Colonic mucosa (tissue), 4 donors: Measurements from ENCODE around the gene GPR108. TPM values are rescaled to one million over a fixed set of nuclear protein-coding genes. Genes with fewer than 3 reads are reported as not detected.
A peak's percentile ranks its signal among the peaks of the same experiment; 100 is the strongest.

ENCODE experiments used
- DNase-seq: peaks from one replicate; pipeline ENCODE4 v3.0.0-alpha.2; 2020
- H3K27ac ChIP-seq: fragments of 200-600 bp; one replicate; pipeline ENCODE4 v1.8.0; 2021
- H3K27me3 ChIP-seq: fragments of 200-600 bp; one replicate; pipeline ENCODE4 v1.8.0; 2021
- H3K36me3 ChIP-seq: fragments of 200-600 bp; one replicate; pipeline ENCODE4 v1.8.0; 2021
- H3K4me1 ChIP-seq: fragments of 200-600 bp; one replicate; pipeline ENCODE4 v1.8.0; 2021; ENCODE audit warnings: mild to moderate bottlenecking
- H3K4me3 ChIP-seq: fragments of 200-600 bp; one replicate; pipeline ENCODE4 v1.8.0; 2021
- H3K9ac ChIP-seq, 2 donors: one replicate each; pipeline ENCODE4 v1.7.0; 2013; ENCODE audit warnings: control low read depth in 2 of 2, low read depth in 2 of 2, low read length in 2 of 2
- H3K9me3 ChIP-seq: fragments of 200-600 bp; one replicate; pipeline ENCODE4 v1.8.0; 2021
- intact Hi-C: fragments of 100-400 bp; cut with DNase I; formaldehyde crosslinking; loops from one replicate; pipeline ENCODE4 v1.14.1; 2022
- total RNA-seq, 2 donors: library from RNA; stranded (reverse); fragmentation: NEBNext Ultra II Directional in 1 of 2; extraction: Animal tissue kit (Norgen Biotek cat#: 25700) in 1 of 2; gene quantifications; one replicate each; pipeline ENCODE4 v1.2.1, GENCODE V29; 2021
- TF ChIP-seq, protein P1 (sequence below): fragments of 200-600 bp; IDR thresholded peaks from one replicate; pipeline ENCODE4 v1.8.0; 2022; ENCODE audit warnings: antibody characterized with exemption, mild to moderate bottlenecking
- donor health status: healthy.
- donor health status: DM: no; HTN: no; CAD: no.
- donor health status: DM: no; HTN: no; CAD: no.

The GPR108 gene
- total RNA-seq, 2 donors from 2014 or later, result 92.0 to 109 TPM

DNA sequence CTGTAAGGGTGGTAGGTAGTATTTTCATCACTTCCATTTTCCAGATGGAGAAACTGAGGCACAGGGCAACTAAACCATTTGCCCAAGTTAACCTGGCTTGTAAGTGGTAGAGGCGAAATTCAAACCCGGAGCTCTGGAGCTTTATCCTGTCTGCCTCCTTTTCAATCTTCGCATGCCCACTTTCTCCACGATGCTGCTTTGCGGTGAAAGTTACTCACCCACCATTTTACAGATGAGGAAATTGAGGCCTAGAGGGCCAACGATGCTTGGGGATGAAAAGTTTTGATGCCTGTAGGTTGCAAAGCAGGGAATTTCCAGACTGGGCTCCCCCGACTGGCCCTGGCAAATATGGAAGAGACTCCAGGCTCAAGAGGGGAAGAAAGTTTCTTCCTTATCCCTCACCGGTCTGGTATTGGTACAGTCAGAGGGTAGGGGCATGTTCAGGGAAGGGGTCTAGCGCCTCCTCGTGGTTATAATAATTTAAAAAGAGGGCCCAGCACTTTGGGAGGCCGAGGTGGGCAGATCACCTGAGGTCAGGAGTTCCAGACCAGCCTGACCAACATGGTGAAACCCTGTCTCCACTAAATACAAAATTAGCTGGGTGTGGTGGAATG, 31.7 kb upstream of the GPR108 start:
- TF ChIP-seq, protein P1, sequence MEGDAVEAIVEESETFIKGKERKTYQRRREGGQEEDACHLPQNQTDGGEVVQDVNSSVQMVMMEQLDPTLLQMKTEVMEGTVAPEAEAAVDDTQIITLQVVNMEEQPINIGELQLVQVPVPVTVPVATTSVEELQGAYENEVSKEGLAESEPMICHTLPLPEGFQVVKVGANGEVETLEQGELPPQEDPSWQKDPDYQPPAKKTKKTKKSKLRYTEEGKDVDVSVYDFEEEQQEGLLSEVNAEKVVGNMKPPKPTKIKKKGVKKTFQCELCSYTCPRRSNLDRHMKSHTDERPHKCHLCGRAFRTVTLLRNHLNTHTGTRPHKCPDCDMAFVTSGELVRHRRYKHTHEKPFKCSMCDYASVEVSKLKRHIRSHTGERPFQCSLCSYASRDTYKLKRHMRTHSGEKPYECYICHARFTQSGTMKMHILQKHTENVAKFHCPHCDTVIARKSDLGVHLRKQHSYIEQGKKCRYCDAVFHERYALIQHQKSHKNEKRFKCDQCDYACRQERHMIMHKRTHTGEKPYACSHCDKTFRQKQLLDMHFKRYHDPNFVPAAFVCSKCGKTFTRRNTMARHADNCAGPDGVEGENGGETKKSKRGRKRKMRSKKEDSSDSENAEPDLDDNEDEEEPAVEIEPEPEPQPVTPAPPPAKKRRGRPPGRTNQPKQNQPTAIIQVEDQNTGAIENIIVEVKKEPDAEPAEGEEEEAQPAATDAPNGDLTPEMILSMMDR, result peak; percentile 43
- no peaks in the 10 kb centered on the region for H3K9me3 ChIP-seq
- H3K27me3 ChIP-seq, result no peaks in the 10 kb centered on the region
- no peak overlapping the region for H3K27ac ChIP-seq
- DNase-seq, result no peak
- H3K9ac ChIP-seq, result no peak overlapping the region
- no peaks in the 10 kb centered on the region for H3K4me1 ChIP-seq
- H3K36me3 ChIP-seq, result no peaks in the 10 kb centered on the region
- intact Hi-C loops, result no loop called here
- no peak overlapping the region for H3K4me3 ChIP-seq

DNA sequence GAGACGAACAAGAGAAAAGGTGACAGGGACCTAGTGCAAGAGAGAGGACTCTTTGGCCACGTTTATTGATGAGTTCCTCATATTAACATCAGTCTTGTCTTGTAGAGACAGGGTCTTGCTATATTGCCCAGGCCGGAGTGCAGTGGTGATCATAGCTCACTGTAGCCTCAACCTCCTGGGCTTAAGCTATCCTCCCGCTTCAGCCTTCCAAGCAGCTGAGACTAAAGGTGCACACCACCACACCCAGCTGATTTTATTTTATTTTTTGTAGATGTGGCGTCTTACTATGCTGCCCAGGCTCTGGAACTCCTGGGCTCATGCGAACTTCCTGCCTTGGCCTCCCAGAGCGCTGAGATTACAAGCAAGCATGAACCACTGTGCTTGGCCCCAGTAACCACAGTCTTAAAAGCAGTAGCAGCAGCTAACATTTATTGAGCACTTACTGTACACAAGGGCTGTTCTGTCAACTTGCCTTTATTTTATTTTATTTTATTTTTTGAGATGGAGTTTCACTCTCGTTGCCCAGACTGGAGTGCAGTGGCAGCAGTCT, 30.9 kb upstream of the GPR108 start:
- intact Hi-C loops, result no loop called here
- no peak for DNase-seq
- Histone ChIP-seq H3K9me3 (no peaks in the 10 kb centered on the region), H3K36me3 (no peaks in the 10 kb centered on the region), H3K4me1 (no peaks in the 10 kb centered on the region), H3K9ac (peak overlapping the region in 1 of 2 donors; percentile 98), H3K27ac (peak overlapping the region; percentile 82), H3K4me3 (peak overlapping the region; percentile 37), H3K27me3 (no peaks in the 10 kb centered on the region)
- TF ChIP-seq, protein P1, result no peak

DNA sequence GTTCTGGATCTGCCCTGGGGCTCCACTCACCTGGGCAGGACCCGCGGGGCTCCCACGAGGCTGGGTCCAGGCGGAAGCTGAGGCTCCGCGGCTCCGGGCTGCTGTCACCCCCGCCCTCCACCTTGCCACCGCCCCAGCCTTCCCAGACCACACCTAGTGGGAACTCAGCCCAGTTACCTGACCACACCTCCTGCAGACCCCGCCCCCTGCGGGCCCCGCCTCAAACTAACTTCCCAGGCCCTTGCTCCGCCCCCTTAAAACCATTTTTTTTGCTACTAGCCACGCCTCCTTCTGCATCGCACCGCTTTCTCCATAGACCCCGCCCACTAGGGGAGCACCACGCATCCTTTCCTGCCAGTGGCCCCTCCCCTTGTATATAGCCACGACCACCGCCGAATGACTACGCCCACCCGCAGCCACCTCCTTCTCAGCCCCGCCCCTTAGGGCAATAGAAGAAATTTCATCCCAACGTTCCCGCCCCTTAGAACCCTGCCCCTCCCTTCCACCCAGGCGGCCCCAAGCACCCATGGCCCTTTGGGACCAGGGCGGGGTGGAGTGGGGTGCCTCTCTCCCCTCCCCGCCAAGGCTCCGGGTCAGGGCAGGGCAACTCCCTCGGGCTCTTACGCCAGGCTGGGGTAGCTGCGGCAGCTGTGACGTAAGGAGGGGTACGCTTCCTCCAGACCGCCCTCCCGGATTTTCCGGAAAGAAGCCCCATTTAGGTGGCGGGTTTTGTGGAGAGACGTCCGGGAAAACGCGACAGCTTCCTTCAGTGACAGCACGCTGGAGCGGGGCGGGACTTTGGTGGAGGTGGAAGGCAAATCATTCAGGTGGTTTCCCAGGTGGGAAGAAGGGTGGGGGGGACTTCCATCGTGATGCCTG, 30.2 kb upstream of the GPR108 start, which contains the start of gene SH2D3A:
Gene SH2D3A (minus strand): TSS at position 79 of the 879 bp plus-strand sequence. CDS start 3,687 bp downstream, outside the sequence.
- Histone ChIP-seq H3K36me3 (no peaks in the 10 kb centered on the region), H3K27me3 (no peaks in the 10 kb centered on the region), H3K27ac (peak within 1 kb of the TSS; percentile 82), H3K4me3 (peak within 1 kb of the TSS; percentile 37), H3K9me3 (no peaks in the 10 kb centered on the region), H3K4me1 (no peaks in the 10 kb centered on the region), H3K9ac (peak within 1 kb of the TSS; percentile 82 to 98)
- TF ChIP-seq, protein P1, result no peak
- DNase-seq, result peak; percentile 98
- intact Hi-C loops, result no loop called here

DNA sequence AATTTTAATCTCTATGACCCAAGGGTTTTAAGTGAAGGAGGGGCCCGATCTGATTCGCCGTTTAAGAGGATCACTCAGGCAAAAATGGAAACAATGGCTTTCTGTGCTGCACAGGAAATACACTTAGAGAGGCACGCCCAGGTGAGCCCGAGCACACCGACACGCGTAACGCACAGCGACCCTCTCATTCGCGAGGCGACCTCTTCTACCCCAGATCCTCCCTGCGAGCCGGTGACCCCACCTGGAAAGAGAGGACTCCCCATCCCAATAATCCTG, 29.6 kb upstream of the GPR108 start:
- no peaks in the 10 kb centered on the region for H3K27me3 ChIP-seq
- TF ChIP-seq, protein P1, result no peak
- no peaks in the 10 kb centered on the region for H3K9me3 ChIP-seq
- H3K4me3 ChIP-seq, result peak overlapping the region; percentile 37
- H3K4me1 ChIP-seq, result no peaks in the 10 kb centered on the region
- intact Hi-C loops, result no loop called here
- peak overlapping the region; percentile 82 to 98 for H3K9ac ChIP-seq
- H3K27ac ChIP-seq, result peak overlapping the region; percentile 82
- H3K36me3 ChIP-seq, result no peaks in the 10 kb centered on the region
- peak; percentile 73 for DNase-seq

DNA sequence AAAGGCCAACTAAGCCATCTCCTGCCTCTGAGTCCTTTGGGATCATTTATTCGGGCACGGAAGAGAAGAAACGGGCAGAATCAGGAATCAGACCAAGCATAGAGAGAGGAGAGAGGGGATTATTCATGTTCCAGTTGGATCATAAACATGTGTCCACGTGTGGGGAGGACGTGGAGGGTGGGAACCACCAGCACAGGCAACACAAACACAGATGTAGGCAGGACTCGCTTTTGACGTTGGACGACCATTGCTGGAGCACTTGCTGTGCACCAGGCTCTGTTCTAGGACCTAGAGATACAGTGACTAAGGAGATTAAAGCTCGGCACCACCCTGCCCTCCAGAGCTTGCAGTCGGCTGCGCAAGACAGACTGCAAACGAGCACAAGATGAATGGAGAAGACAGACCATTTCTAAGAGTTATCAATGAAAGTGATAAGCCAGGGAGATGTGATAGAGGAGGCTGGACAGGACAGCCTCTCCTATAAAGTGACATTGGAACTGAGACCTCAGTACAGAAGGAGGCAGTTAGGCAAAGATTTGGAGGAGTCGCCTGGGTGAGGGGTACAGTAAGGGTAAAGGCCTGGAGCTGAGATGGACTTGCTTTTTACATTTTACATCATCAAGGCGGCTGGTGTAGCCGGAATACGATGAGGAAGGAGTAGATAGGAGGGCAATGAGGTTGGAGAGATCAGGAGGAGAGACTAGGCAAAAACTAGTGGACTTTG, 29.1 kb upstream of the GPR108 start:
- no peaks in the 10 kb centered on the region for H3K4me1 ChIP-seq
- H3K9me3 ChIP-seq, result no peaks in the 10 kb centered on the region
- intact Hi-C loops, result no loop called here
- no peaks in the 10 kb centered on the region for H3K36me3 ChIP-seq
- H3K27ac ChIP-seq, result peak overlapping the region; percentile 82
- DNase-seq, result no peak
- peak overlapping the region; percentile 60 to 98 for H3K9ac ChIP-seq
- peak overlapping the region; percentile 37 for H3K4me3 ChIP-seq
- no peaks in the 10 kb centered on the region for H3K27me3 ChIP-seq
- TF ChIP-seq, protein P1, result no peak
